Activated CD8-positive, alpha-beta memory T cell treated with anti-CD3 and anti-CD28 coated beads, Interleukin-2, amount 50 U/mL, for 1 hour (primary cell): ENCODE measurements around the gene MAPKAP1.

Experiments used
- DNase-seq: peaks from one replicate; pipeline ENCODE4 v3.0.0-alpha.2; 2020; ENCODE audit errors: extremely low read depth

Gene MAPKAP1

DNA sequence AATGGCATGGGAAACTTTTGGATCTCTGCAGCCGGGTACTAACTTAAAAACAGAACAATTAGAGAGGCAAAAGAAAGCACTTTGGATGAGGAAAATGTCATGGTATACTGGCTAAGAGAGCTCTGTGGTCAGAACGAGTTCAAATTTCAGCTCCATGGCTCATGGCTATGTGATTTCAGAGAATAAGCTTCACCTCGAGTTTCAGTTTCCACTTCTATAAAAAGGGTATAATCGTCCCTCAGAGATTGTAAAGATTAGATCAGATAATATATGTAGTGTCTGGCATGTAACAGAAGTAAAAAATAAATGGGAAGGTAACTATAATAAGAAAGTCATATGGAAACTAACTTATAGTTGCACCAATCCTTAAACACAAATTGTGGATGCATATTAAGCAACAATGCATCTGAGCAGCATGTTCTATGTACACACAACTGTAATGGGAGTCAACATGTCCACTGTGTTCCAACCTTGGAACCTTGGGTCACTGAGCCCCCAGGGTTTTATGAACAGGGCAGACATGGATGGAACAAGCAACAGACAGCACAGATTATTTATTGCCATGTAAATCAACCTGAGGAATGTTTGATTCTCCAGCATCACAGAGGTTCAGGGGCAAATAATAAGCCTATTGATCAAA is 145.4 kb downstream of the MAPKAP1 start:
- DNase-seq, result no peak

DNA sequence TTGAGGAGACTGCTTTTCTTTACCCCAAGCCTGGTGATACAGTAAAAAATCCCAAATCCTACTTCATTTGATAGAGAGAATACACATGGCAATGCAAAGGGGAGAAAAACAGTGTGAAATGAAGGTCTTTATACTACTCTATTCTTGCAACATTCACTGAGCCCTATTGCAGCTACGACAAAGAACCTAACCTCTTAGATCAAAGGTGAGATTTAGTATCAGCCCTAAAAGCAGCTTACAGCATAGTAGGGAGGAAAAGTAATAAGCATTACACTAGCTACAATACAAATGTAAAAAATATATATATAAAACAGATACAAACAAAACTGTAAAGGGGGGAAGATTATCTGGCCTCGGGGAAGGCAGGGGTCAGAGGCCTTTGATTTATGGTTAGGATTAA is 147.1 kb downstream of the MAPKAP1 start:
- DNase-seq, result no peak

DNA sequence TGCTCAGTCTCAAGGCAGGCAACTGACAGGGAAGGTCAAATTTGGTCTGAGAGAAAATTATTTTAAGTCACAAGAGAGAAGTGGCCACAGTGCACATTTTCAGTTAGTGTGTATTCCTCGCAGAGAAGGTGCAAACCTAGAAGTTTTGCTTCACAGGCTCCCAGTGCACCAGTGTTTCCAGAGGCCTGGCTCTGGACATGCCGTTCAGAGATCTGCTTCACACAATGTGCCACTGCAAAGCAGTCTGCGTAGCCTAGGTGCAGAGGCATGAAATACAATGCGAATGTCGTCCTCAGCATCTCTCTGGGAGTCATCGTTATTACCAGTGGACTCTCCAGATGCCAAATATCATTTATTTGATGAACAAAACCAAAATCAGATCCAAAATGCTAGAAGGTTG is 147.8 kb downstream of the MAPKAP1 start:
- DNase-seq, result no peak

DNA sequence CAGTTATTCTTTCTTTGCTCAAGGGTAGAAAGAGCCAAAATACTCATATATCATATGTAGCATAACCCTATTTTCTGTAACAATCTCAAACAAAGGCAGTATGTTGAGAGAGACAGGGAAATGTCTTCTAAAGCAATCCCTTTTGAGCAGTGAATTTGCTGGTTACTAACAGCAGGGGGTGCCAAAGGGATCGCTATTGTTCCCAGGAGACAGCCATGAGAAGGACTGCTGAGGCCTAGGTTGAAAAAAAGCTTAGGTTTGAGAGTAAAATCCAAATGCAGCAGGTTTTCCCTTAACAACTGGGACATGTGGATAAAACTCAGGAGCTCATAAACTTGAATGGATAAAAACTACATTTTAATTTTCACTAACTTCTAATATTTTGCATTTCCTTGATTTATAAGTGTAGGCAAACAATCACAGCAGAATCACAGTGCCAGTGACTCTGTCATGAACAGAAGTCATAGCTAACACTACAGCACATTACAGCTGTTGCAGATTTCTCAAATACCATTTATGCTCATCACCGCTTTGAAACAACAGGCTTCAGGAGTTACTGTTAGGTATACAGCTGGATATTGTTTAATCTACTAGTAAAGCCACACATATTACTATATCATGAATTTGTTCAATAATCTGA is 148.4 kb downstream of the MAPKAP1 start:
- peak; percentile 7 for DNase-seq

DNA sequence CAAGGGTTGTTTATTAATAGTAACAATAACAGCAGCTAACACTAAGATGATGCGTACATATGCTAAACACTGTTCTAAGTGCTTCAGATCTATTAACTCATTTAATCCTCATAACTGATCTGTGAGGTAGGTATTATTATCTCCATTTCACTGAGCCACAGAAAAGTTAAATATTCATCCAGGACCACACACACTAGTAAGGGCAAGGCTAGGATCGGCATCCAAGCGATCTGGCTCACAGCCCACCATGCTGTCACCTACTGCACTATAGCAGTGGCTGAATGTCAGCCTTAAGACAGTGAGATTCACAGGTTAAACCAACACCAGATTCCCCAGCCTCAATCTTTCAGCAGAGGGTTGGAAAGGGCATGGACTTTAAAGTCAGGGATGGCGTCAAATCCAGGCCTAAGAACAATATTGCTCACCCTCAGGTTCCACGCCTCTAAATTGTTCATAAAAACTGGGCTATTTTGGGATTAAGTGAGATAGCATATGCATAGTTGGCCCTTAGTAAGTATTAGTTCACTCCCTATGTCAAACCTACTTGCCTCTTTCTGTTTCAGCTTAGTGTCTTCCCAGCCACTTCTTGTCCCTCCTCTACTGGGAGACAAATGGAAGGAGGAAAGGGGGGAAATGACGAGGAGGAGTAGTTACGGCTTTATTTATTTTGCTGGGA is 150.8 kb downstream of the MAPKAP1 start:
- DNase-seq, result no peak

DNA sequence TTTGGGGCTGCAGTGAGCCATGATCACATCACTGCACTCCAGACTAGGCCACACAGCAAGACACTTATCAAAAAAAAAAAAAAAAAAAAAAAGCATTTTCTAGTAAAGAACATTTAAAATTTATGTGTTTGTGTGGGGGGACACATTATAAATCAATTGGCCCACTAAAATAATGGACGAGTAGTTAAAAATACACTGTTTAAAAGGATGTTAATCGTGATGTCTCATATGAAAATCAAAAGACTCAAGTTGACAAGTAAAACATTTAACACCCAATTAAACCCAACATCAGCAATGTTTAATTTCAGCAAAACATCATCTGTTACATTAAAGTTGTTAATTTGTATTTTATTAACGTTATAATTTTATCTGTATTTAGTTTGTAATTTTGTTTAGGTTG is 152.3 kb downstream of the MAPKAP1 start:
- DNase-seq, result no peak

DNA sequence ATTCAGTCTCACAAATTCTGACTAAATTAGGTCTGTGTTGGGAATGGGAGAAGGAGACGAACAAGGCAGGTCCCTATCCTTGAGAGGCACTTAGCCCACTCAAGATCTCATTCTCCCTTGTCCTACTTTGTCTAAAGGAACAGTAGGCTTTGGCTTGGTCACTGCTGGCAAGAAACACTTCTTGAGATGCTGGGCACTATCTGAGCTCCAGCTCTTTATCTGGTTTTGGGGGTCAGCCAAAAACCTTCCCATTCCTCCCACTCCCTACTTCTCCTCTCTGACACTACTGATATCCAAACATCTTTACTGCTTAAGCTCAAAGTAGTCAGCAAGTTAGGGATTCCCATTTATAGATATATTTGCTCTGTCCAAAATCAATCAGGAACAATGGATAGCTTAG is 155.2 kb downstream of the MAPKAP1 start:
- no peak for DNase-seq

DNA sequence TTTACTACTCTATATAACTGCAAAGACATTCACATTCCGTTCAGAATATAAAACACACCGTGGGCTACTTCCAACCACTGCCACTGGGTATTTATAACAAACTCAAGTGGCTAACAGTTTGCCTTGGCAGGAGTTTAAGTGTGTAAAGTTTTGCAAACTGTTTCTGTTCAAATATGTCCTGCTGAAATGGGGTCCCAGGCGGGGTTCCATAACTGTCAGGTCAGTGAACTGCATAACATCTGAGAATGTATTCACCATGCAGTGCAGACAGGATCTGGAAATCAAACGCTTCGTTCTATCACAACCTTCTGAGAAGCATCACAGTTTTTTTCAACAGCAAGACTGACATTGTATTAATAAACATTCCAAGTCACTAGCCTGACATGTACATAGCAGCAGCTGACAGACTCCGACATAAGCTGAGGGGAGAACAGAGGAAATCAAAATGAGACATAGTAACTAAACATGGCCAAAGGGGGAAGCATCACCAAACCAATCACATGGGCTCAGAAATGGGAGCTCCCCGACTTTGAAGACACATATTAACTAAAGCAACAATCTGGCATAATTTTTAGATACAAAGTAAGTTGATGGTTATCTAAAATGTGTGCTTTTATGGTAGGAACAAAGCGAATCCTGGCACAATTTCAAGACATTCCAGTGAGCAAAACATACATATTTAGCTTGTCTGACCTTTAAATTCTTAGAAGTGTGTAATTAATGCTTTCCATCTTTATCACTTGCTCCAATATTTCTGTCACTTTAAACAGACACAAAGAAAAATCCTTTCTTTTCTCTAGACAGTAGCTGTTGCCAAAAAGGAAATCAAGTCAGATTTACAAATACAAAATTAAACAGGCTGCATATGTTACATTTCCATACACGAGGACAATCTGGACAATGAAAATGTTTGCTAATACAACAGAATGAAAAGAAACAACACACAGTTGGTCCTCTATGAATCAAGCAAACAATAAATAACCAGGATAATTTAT is 156.8 kb downstream of the MAPKAP1 start:
- DNase-seq, result no peak

DNA sequence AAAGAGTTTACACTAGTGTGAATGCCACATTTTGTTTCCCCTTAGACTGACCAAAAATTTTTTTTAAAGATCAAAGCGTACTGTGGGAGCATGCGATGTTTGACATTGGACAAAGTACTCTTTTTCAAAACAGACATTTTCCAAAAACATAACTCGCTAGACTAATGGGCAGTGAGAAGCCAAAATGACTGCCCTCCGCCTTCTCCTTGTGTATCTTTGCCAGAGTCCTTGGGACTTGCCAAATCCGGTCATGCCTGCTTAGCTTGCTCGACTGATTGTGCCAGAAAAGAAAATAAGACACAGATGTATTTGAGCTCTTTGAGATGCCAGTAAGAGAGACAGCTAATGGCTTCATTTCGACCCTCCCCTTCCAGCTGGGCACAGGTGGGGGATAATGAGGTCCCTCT is 157.5 kb downstream of the MAPKAP1 start:
- DNase-seq, result no peak

DNA sequence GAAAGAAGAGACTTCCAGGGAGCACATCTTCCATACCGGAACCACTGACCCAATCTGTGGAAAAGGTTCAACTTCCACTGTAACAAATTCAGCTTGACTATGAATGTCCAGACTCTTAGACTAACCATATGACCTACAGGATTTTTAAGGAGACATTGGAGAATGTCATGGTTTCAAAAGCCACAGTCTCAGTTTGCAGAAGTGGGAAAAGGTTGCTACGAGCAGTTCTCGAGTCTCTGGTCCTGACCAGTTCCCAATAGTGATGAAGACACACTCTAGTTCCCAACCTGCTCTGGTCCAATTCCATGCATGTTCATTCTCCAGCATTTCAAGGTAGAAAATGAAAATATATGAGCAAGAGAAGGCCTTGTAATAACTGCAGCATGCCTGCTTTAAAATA is 158.0 kb downstream of the MAPKAP1 start:
- no peak for DNase-seq

DNA sequence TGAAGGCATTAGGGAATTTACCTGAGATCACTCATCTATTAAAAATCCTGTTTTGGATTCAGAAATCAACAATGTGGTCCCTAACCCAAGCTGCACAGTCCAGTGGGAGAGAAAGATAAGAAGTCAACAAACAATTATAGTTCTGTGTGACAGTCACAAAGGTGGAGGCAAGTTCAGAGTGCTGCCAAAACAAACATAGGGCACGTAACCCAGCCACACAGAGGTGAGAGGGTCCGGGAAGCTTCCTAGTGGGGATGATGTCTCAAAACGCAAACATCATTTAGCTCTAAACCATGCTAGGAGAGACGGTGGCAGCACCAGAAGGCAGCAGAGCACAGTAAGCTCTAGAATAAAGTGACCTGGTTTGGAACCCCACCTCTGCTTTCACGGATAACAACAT is 158.9 kb downstream of the MAPKAP1 start:
- DNase-seq, result no peak

DNA sequence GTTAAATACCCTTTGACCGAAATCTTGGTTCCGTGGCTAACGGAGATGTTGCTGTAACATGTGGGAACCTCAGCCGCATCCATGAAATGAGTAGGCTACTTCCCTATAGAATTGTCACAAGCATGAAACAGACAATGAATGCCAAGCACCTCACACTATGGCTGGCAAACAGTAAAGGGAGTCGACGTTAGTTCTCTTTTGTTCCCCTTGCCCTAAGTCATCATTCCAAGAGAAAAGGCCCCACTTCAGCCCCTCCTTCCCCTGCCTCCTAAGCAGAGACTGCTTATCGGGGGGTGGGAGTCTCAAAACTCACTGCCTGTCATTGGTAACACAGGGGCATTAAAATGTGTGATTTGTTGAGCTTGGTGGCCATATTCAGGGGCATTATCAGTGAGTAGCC is 159.6 kb downstream of the MAPKAP1 start:
- no peak for DNase-seq

DNA sequence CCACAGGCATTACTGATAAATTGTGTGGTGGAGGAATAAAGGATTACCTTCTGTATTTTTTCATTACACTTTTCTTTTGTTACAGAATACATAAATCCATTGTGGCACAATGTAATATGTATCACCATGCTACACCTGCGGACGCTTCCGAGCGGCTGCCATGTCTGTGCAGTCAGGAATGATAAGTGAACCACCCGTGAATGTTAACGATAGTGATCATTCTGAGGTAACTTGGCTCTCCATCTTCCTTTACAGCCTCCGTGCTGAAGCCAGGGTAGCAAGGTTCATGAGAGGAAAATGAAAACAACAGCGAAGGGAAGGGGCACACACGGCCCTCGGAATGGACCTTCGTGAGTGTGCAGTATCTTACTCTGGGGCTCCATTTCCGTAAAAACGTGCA is 161.2 kb downstream of the MAPKAP1 start:
- DNase-seq, result no peak

DNA sequence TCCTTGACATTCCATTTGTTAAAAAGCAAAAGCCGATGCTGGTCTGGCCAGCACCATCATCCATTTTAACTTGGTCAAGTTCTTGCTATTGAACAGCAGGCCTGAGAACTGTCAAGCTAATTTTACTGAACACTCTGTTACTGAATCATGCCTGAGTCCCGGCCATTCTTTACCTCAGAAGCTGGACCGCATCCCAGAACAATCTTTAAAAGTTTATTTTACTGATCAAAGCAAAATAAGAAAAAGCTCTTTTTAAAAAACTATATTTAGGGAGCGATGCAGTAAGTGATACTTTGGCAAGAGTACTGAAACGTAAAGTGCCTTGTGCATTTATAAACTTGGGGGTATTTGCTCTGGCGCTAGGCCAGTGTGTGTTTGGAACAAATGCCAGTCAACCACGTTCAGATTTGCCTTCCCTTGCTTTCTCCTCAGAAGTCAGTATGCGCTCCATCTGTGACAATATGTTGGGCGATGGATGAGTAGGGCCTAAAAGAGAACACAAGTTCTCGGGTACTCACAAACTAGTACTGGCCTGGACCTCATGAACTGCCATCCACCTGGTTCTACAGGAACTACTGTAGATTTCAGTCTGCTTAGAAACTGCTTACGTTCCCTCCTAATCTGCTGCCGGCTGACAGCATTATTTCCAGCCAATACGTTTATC is 161.9 kb downstream of the MAPKAP1 start:
- no peak for DNase-seq

DNA sequence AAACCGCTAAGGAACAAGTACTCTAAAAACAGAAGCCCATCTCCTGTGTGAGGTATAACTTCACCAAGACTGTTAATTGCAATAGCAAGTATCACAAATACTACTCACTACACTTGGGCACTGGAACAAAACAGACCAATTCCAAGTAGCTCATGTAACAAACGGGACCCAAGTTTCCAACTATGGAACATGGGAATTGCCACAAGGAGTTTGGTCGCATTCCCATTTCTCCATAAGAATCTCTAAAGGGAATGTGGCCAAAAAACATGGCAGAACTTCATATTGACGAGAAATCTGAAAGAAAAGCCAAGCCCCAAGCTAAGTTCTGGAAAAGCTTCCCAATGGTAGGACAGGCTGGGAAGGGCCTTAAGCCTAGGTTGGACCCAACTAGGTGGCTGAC is 162.5 kb downstream of the MAPKAP1 start:
- DNase-seq, result no peak

DNA sequence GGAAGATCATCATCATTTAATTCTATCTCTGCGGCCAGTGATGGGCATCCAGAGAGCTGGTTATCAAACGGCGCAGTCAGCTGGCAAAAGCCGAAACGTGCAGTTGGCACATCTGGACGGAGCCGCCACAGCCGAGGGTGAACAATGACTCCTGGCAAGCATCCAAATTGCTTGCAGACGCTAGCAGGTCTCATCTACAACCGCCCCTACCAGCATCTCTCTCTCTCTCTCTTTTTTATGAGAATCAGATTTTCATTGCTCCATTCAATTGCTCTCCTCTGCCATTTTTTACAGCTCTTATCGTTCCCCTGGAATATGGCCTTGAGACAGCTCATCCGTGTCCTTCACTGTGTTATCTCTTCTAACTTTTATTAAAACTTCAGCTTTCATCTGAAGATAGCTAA is 165.2 kb downstream of the MAPKAP1 start:
- DNase-seq, result no peak

DNA sequence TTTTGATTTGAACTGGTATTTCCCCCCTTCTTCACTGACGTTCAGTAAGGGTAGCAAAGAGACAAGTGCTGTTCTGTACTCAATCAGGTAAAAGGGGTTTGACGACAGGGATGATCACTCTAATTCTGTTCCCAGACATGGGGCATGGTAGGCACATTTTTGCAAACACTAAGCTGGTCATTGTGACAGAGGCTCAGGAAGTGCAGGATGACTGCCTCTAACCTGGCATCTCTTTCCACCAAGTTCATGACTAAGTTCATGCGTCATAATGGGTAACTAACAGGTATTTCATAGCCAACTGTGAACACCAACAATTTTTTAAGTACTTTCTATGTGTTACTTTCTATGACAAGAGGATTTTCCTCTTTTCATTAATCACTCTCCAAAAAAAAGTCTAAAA is 166.5 kb downstream of the MAPKAP1 start:
- no peak for DNase-seq

DNA sequence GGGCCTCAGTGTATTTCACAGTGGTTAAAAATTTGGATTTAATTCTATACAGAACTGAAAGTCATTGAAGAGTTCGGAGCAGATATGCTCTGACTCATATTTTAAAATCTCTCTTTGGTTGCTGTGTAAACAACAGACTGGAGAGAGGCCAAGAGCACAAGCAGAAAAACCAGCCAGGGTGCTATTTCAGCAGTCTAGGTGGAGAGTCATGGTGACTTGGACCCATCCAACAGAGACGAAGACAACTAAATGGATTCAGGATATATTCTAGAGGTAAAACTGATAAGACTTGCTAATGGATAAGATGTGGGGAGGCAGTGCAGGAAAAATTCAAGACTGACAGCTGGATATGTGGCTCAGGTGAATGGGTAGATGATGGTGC is 168.9 kb downstream of the MAPKAP1 start:
- no peak for DNase-seq

DNA sequence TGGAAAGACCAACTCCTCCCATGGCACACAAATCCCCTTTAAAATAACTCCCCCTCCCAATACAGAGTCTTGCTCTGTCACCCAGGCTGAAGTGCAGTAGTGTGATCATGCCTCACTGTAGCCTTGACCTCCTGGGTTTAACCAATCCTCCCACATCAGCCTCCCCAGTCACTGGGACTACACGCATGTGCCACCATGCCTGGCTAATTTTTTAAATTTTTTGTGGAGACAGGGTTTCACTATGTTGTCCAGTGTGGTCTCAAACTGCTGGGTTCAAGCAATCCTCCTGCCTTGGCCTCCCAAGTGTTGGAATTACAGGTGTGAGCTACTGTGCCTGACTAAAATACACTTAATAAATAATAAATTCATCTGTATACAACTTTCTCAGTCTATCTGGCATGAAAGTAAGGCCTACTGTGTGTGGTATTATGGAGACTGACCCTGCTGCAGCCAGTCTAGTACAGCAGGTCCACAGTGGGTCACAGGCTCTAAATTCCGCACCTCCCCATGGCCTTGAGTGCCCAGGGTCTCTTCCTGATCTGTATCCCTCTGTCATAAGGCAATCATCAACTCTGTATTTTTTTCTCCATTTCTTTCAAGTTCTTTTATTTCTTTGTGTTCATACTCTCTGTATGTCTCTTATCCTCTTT is 169.4 kb downstream of the MAPKAP1 start:
- no peak for DNase-seq

DNA sequence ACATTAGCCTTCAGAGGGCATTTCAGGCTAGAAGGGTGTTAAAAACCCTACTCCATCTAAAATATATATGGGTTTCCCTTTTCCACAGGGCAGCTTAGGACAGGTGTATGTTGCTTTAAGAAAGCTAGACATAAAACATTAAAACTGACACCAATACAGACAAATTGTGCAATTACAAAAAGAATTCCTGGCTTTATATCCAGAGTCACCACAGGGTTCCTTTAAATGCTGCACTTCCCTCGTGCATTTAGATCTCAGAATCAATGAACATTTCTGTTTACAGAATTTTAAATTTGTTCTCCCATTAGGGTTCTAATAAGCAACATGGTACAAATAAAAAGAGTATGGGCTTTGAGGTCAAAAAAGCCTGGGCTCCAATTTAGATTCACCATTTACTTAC is 170.2 kb downstream of the MAPKAP1 start:
- DNase-seq, result no peak

DNA sequence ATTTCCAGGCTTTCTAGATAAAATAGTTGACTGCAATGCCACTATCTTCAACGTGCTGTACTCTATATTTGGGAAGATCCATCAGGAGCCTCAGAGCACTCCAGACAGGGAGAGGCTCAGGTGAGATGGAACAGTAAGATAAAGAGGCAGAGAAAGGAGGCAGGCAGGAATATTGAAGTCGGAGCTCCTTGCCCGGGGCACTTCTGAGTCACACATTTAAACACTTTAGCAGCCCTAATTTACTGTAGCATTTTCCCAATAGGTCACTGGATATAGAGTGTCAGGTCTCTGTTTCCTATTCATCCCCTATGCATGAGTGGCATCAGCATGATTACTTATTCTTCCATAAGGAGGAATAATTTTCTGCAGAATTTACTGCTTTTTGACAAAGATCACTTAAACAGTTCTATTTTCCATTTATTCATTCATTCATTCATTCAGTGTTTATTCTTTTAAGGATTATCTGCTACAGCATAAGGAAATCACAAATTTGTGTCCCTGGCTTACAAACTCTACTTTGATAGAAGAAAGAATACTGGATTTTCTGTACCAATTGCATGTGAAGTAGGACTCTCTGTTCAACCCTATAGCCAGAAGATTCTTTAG is 170.7 kb downstream of the MAPKAP1 start:
- no peak for DNase-seq
